Lower lobe of right lung (tissue), 2 donors: ENCODE data around the gene FAM20B. TPM values are rescaled to one million over a fixed set of nuclear protein-coding genes. Genes with fewer than 3 reads are reported as not detected.
A peak's percentile ranks its signal among the peaks of the same experiment; 100 is the strongest.

Experiments
- ATAC-seq, 2 donors: fragments of 200-7000 bp; cut with Tn5 transposase; one replicate each; pipeline ENCODE4 v1.9.1; 2020 to 2022; ENCODE audit warnings: mild to moderate bottlenecking in 2 of 2, moderate library complexity in 2 of 2
- DNase-seq: peaks from one replicate; pipeline ENCODE4 v3.0.0-alpha.2; 2020
- H3K27ac ChIP-seq: fragments of 200-600 bp; one replicate; pipeline ENCODE4 v1.8.0; 2022
- H3K27me3 ChIP-seq: fragments of 200-600 bp; one replicate; pipeline ENCODE4 v1.8.0; 2022; ENCODE audit warnings: low read depth
- H3K36me3 ChIP-seq: fragments of 200-600 bp; one replicate; pipeline ENCODE4 v1.8.0; 2022; ENCODE audit warnings: mild to moderate bottlenecking
- H3K4me1 ChIP-seq: fragments of 200-600 bp; one replicate; pipeline ENCODE4 v1.8.0; 2022
- H3K4me3 ChIP-seq: fragments of 200-600 bp; one replicate; pipeline ENCODE4 v1.8.0; 2022; ENCODE audit warnings: mild to moderate bottlenecking
- H3K9me3 ChIP-seq: fragments of 200-600 bp; one replicate; pipeline ENCODE4 v1.8.0; 2022
- CTCF ChIP-seq: fragments of 200-600 bp; IDR thresholded peaks from one replicate; pipeline ENCODE4 v1.8.0; 2022; ENCODE audit warnings: antibody characterized with exemption, mild to moderate bottlenecking
- intact Hi-C: fragments of 100-400 bp; cut with DNase I; formaldehyde crosslinking; loops from one replicate; pipeline ENCODE4 v1.11.0; 2022
- total RNA-seq: library from RNA; stranded (reverse); fragmentation: NEBNext Ultra II Directional; extraction: Animal tissue kit (Norgen Biotek cat#: 25700); gene quantifications from one replicate; pipeline ENCODE4 v1.2.1, GENCODE V29; 2021
- donor health status: DM: no; HTN: yes; CAD: no; lungs with severe emphysema.

Gene FAM20B
- total RNA-seq, 1 donor from 2014 or later = 38.2 TPM

DNA sequence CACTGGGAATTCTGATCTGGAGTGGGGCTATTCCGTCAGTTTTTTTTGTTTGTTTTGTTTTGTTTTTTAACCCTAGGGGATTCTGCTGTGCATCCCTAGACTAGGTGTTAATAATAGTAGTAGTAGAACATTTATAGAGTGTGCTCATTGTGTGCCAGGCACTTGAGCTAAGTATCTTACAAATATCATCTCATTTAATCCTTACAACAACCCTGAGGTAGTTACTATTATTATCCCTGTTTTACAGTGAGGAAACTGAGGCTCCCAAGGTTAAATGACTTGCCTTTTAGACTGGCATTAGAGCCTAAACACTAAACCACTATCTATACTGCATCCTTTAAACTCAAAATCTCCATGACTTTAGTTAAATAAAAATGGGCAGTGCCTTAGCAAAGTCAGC is 78.3 kb downstream of the FAM20B start:
- intact Hi-C loops = no loop called here
- ATAC-seq = no peak

DNA sequence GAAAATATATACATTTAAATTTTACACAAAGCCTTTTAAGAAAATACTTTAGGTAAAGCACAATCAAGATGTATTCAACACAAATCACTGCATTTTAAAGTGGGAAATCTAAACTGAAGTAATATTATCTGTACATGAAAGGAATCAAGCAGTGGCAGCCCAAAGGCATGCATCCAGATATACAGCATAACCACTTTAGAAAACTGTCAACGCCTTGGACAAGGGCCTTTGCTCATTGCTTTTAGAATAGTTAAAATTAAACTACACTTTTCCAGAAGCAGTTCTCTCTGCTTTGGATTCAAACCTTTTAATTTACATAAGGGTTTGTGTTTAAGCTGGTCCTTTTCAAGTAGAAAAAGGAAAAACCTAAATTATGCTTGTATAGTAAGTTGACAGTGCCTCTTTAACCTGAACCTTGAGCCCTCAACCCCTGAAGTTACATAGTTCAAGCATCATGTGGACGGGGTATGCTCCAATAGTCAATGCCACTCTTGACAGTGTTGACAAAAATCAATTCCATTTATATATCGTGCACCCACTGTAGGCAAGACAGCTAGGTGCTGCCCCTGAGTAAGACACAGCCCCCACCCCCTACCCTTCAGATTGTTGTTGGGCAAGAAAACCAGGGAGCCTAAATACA is 79.0 kb downstream of the FAM20B start:
- Histone ChIP-seq H3K27ac (no peak overlapping the region), H3K9me3 (no peaks in the 10 kb centered on the region), H3K4me1 (no peaks in the 10 kb centered on the region), H3K36me3 (peaks cover 49% of the 10 kb centered on the region), H3K27me3 (no peaks in the 10 kb centered on the region), H3K4me3 (no peak overlapping the region)
- intact Hi-C loops = no loop called here
- TF ChIP-seq CTCF = no peak
- no peak for ATAC-seq
- no peak for DNase-seq

More for the DNA sequence above, 78.3 kb downstream of the FAM20B start:
- TF ChIP-seq CTCF = no peak
- Histone ChIP-seq H3K27me3 (no peaks in the 10 kb centered on the region), H3K9me3 (no peaks in the 10 kb centered on the region), H3K4me1 (no peaks in the 10 kb centered on the region), H3K36me3 (peaks cover 42% of the 10 kb centered on the region), H3K4me3 (no peak overlapping the region), H3K27ac (no peak overlapping the region)
- DNase-seq = no peak

DNA sequence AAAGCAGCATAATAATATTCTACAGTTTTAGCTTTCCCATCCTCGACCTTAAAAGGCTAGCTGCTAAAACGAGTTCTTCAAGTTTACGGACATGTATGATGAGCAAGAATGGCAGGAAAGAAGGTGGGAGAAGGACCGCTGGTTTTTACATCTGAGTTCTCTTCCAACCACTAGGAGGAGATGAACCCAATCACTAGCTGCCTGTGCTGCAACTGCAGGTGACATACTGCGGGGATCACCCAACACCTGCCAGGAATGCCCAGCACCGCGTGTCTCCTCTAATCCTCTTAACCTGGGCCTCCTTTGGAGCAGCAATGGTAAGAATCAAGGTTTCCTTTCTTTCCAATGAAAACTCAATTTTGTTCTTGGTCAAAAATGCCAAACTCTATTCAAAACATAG is 79.7 kb downstream of the FAM20B start:
- DNase-seq = no peak
- Histone ChIP-seq H3K4me3 (no peak overlapping the region), H3K36me3 (peaks cover 56% of the 10 kb centered on the region), H3K27ac (no peak overlapping the region), H3K27me3 (no peaks in the 10 kb centered on the region), H3K4me1 (no peaks in the 10 kb centered on the region), H3K9me3 (no peaks in the 10 kb centered on the region)
- intact Hi-C loops = no loop called here
- peak; percentile 45 to 51 for ATAC-seq
- TF ChIP-seq CTCF = peak; percentile 22

DNA sequence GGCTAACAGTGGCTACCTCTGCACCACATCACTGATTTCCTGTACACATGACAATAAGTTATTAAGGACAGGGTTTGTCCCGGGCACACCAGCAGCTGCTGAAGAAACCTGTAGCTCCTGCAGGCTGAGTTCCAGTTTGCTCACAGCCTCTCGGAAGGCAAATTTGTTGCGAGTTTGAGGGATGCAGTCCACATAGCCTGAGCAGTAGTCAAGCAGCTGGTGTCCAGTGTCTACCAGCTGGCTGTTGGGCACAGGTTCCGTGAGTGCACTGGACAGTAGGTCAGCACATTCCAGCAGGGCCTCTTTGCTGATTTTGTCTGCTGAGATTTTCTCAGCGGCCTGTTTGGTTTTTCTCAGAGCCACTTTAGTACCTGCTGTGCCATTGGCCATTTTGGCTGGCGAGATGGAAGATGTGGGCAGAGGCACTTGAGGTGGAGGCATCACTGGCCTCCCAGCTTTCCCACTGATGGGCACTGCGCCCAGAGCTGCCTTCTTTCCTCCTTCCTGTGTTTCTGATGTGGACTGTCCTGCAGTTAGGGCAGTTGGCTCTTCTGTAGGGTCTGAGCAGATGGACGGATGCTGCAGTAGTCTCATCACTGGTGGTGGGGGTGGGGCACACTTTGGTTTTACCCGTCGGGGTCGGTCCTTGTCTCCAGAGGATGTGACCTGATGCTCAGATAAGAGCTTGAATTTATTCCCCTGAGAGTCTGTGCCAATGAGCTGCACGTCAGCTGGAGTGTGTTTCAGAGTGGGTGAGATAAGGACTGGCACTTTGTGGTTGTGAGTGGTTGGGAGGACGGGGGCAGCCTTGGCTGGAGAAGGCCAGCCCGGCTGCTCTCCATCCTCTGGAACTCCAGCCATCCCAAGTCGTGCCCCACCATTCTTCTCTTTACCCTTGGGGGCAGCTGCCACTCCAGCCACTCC is 82.3 kb downstream of the FAM20B start:
- intact Hi-C loops = no loop called here
- no peak for DNase-seq
- no peaks in the 10 kb centered on the region for H3K27me3 ChIP-seq
- H3K27ac ChIP-seq = no peak overlapping the region
- H3K9me3 ChIP-seq = no peaks in the 10 kb centered on the region
- ATAC-seq = peak; percentile 30 to 47
- H3K4me1 ChIP-seq = no peaks in the 10 kb centered on the region
- peaks cover 73% of the 10 kb centered on the region for H3K36me3 ChIP-seq
- TF ChIP-seq CTCF = no peak
- H3K4me3 ChIP-seq = no peak overlapping the region

GRCh38 chr1:179108644-179109043 is 83.0 kb downstream of the FAM20B start:
- no peak for TF ChIP-seq CTCF
- intact Hi-C loops = no loop called here
- DNase-seq (no peak), ATAC-seq (no peak)
- H3K36me3 ChIP-seq = peaks cover 79% of the 10 kb centered on the region
- no peaks in the 10 kb centered on the region for H3K4me1 ChIP-seq
- no peak overlapping the region for H3K4me3 ChIP-seq
- no peaks in the 10 kb centered on the region for H3K27me3 ChIP-seq
- H3K27ac ChIP-seq = no peak overlapping the region
- H3K9me3 ChIP-seq = no peaks in the 10 kb centered on the region
